Measurements from ENCODE around the gene TTC6. TPM values are rescaled to one million over a fixed set of nuclear protein-coding genes. Genes with fewer than 3 reads are reported as not detected.
A peak's percentile ranks its signal among the peaks of the same experiment; 100 is the strongest.
"Not testable (repeated sequence)": the region's sequence is repeated elsewhere in the genome, so short reads cannot be mapped to it uniquely, and the experiment has no call there.

TTC6 gene
- total RNA-seq, 1 donor, result under 0.01 TPM

GRCh38 chr14:37553935-37554550 lies 41.4 kb upstream of the TTC6 start:
- Histone ChIP-seq H3K4me1 (ENCODE audit: insufficient read depth, low read length) (peaks cover 2% of the 10 kb centered on the region), H3K27ac (ENCODE audit: low read depth, low read length) (no peak overlapping the region), H3K4me2 (ENCODE audit: insufficient read depth, low read length) (no peak overlapping the region), H3K4me3 (ENCODE audit: insufficient read depth, low read length) (no peak overlapping the region), H3K27me3 (ENCODE audit: insufficient read depth, low read length) (no peaks in the 10 kb centered on the region), H2AFZ (ENCODE audit: low read length) (no peak overlapping the region), H3K9me3 (ENCODE audit: low read depth, low read length) (no peaks in the 10 kb centered on the region), H3K79me2 (ENCODE audit: insufficient read depth, low read length) (no peaks in the 10 kb centered on the region), H4K20me1 (ENCODE audit: insufficient read depth, low read length) (no peaks in the 10 kb centered on the region), H3K36me3 (ENCODE audit: insufficient read depth, low read length) (no peaks in the 10 kb centered on the region)
- no peak for DNase-seq (ENCODE audit: insufficient read length, low spot score, missing footprints)
- no peak for TF ChIP-seq CTCF (IDR thresholded peaks at IDR 0.05; ENCODE audit: extremely low read depth, low read depth, low read length)

- not testable (repeated sequence) for H3K27ac ChIP-seq (ENCODE audit: low read depth, low read length); DNase-seq (ENCODE audit: insufficient read length, low spot score, missing footprints); H2AFZ ChIP-seq (ENCODE audit: low read length); H3K36me3 ChIP-seq (ENCODE audit: insufficient read depth, low read length); H3K27me3 ChIP-seq (ENCODE audit: insufficient read depth, low read length); H3K4me1 ChIP-seq (ENCODE audit: insufficient read depth, low read length); H3K9me3 ChIP-seq (ENCODE audit: low read depth, low read length); H3K79me2 ChIP-seq (ENCODE audit: insufficient read depth, low read length); H3K4me2 ChIP-seq (ENCODE audit: insufficient read depth, low read length); H3K4me3 ChIP-seq (ENCODE audit: insufficient read depth, low read length); H4K20me1 ChIP-seq (ENCODE audit: insufficient read depth, low read length)
Observed at GRCh38 chr14:37555596-37555995, 39.8 kb upstream of the TTC6 start.

- no peak overlapping the region for H3K4me3 ChIP-seq (ENCODE audit: insufficient read depth, low read length)
- no peak for TF ChIP-seq CTCF (IDR thresholded peaks at IDR 0.05; ENCODE audit: extremely low read depth, low read depth, low read length)
- H3K79me2 ChIP-seq (ENCODE audit: insufficient read depth, low read length), result no peaks in the 10 kb centered on the region
- H3K27ac ChIP-seq (ENCODE audit: low read depth, low read length), result no peak overlapping the region
- no peaks in the 10 kb centered on the region for H3K4me1 ChIP-seq (ENCODE audit: insufficient read depth, low read length)
- H4K20me1 ChIP-seq (ENCODE audit: insufficient read depth, low read length), result no peaks in the 10 kb centered on the region
- no peaks in the 10 kb centered on the region for H3K9me3 ChIP-seq (ENCODE audit: low read depth, low read length)
- H3K36me3 ChIP-seq (ENCODE audit: insufficient read depth, low read length), result no peaks in the 10 kb centered on the region
- no peaks in the 10 kb centered on the region for H3K27me3 ChIP-seq (ENCODE audit: insufficient read depth, low read length)
- no peak overlapping the region for H3K4me2 ChIP-seq (ENCODE audit: insufficient read depth, low read length)
- H2AFZ ChIP-seq (ENCODE audit: low read length), result no peak overlapping the region
- DNase-seq (ENCODE audit: insufficient read length, low spot score, missing footprints), result no peak
Observed at GRCh38 chr14:37558740-37559139, 36.7 kb upstream of the TTC6 start.

GRCh38 chr14:37559386-37559785 lies 36.0 kb upstream of the TTC6 start:
- no peaks in the 10 kb centered on the region for H3K4me1 ChIP-seq (ENCODE audit: insufficient read depth, low read length)
- no peak overlapping the region for H2AFZ ChIP-seq (ENCODE audit: low read length)
- no peaks in the 10 kb centered on the region for H3K9me3 ChIP-seq (ENCODE audit: low read depth, low read length)
- H4K20me1 ChIP-seq (ENCODE audit: insufficient read depth, low read length), result no peaks in the 10 kb centered on the region
- H3K36me3 ChIP-seq (ENCODE audit: insufficient read depth, low read length), result no peaks in the 10 kb centered on the region
- peak; percentile 83 for DNase-seq (ENCODE audit: insufficient read length, low spot score, missing footprints)
- no peak overlapping the region for H3K4me2 ChIP-seq (ENCODE audit: insufficient read depth, low read length)
- no peak overlapping the region for H3K4me3 ChIP-seq (ENCODE audit: insufficient read depth, low read length)
- no peak overlapping the region for H3K27ac ChIP-seq (ENCODE audit: low read depth, low read length)
- H3K27me3 ChIP-seq (ENCODE audit: insufficient read depth, low read length), result no peaks in the 10 kb centered on the region
- TF ChIP-seq CTCF (IDR thresholded peaks at IDR 0.05; ENCODE audit: extremely low read depth, low read depth, low read length), result no peak
- H3K79me2 ChIP-seq (ENCODE audit: insufficient read depth, low read length), result no peaks in the 10 kb centered on the region
